ENCODE results near the gene SIDT1.

DNA sequence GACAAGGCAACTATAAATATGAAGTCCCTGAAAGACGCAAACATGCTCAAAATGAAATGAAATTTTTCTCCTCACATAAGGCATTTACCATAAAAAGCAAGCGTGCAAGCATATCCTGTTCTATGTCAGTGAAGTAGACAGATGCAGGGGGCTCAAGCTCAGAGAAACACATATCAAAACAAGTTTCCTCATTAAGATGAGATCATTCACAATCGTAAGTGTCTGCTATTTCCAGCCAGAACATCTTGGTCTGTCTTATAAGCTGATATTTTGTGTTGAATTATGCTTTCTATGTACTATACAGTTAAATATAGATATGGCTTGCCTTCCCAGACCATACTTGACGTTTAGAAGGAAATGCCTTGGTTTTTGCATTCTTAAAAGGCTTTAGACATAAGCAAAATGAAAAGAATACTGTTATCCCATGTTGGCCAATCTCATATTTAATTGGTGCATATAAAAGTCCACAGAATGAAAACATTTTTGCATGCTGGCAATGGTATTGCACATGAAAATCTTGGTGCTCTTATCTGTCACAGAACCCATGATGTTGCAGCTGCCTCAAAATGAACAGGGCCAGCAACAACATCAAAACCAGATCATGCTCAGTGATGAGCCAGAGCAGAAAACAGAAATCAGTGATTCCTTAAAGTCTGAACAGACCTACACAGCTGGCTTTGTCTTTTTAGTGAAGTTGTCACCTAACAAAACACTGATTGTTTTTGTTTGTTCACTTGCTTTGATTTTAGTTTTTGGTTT, 65.4 kb downstream of the SIDT1 start:
- TF ChIP-seq, protein P1, sequence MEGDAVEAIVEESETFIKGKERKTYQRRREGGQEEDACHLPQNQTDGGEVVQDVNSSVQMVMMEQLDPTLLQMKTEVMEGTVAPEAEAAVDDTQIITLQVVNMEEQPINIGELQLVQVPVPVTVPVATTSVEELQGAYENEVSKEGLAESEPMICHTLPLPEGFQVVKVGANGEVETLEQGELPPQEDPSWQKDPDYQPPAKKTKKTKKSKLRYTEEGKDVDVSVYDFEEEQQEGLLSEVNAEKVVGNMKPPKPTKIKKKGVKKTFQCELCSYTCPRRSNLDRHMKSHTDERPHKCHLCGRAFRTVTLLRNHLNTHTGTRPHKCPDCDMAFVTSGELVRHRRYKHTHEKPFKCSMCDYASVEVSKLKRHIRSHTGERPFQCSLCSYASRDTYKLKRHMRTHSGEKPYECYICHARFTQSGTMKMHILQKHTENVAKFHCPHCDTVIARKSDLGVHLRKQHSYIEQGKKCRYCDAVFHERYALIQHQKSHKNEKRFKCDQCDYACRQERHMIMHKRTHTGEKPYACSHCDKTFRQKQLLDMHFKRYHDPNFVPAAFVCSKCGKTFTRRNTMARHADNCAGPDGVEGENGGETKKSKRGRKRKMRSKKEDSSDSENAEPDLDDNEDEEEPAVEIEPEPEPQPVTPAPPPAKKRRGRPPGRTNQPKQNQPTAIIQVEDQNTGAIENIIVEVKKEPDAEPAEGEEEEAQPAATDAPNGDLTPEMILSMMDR (conservative IDR thresholded peaks at IDR 0.05 in 1 of 2, IDR thresholded peaks at IDR 0.05 in 1 of 2; ENCODE audit: low read depth in 1 of 2, low read length in 2 of 2), result no peak
- no peak for TF ChIP-seq EZH2 (IDR thresholded peaks at IDR 0.05; ENCODE audit: low read length, missing control alignments)

Data from fibroblast of lung (primary cell).